Measurements from ENCODE around the gene PGBD1. TPM values are rescaled to one million over a fixed set of nuclear protein-coding genes. Genes with fewer than 3 reads are reported as not detected.

PGBD1 gene
- total and polyA plus RNA-seq, 2 of the 8 experiments (the other 6 are each of a cell fraction or from before 2014, with no cell fraction given): 2.5 to 9.2 TPM

GRCh38 chr6:28258877-28259777 is 22.2 kb upstream of the PGBD1 start, which contains the start of gene NKAPL:
TSS of gene NKAPL (plus strand) at chr6:28259297. CDS start at chr6:28259372, 75 bp downstream.
- Histone ChIP-seq H4K20me1 (replicated peaks in 1 of 2; ENCODE audit: control insufficient read depth in 1 of 2, insufficient read depth in 2 of 2, low read length in 2 of 2) (no peaks in the 10 kb centered on the region), H4K8ac (ENCODE audit: extremely low read depth, insufficient read depth, low read length) (peak within 1 kb of the TSS; percentile 92; the same call in 1 of the 2 replicates), H4K5ac (ENCODE audit: insufficient read length, low read depth, low read length) (no peak within 1 kb of the TSS), H3K14ac (ENCODE audit: insufficient read length) (no peak within 1 kb of the TSS), H3K56ac (replicated peaks; ENCODE audit: insufficient read length, low read depth, low read length) (no peak within 1 kb of the TSS), H2BK5ac (ENCODE audit: low read depth, low read length) (no peak within 1 kb of the TSS), H3K4me2 (ENCODE audit: insufficient read depth in 1 of 2, low read depth in 2 of 2, low read length in 2 of 2) (peak within 1 kb of the TSS in 1 of 2 experiments; percentile 6; a peak in 1 of 4 replicates), H2BK15ac (ENCODE audit: low read length) (no peak within 1 kb of the TSS), H3K4ac (replicated peaks; ENCODE audit: insufficient read length, low read depth, low read length) (no peak within 1 kb of the TSS), H2AK5ac (ENCODE audit: low read depth, low read length) (no peak within 1 kb of the TSS), H2BK20ac (ENCODE audit: low read length) (no peak within 1 kb of the TSS), H2BK120ac (replicated peaks; ENCODE audit: low read depth, low read length) (no peak within 1 kb of the TSS), H3K9me3 (ENCODE audit: insufficient read depth in 2 of 2, low read depth in 1 of 2, low read length in 1 of 2) (no peaks in the 10 kb centered on the region), H4K91ac (replicated peaks; ENCODE audit: insufficient read length, low read length) (no peak within 1 kb of the TSS), H3K18ac (ENCODE audit: extremely low read depth, low read length) (no peak within 1 kb of the TSS), H3K23me2 (ENCODE audit: low read depth, low read length) (no peaks in the 10 kb centered on the region), H2AFZ (ENCODE audit: low read length) (peak within 1 kb of the TSS; percentile 68; the same call in 1 of the 2 replicates), H3K36me3 (ENCODE audit: control insufficient read depth in 2 of 4, insufficient read depth in 4 of 4, low read length in 3 of 4) (no peaks in the 10 kb centered on the region), H3K23ac (ENCODE audit: insufficient read length) (no peak within 1 kb of the TSS), H3K27ac (ENCODE audit: low read depth, low read length) (no peak within 1 kb of the TSS), H2BK12ac (ENCODE audit: low read depth, low read length) (no peak within 1 kb of the TSS), H3K27me3 (replicated peaks in 1 of 4; ENCODE audit: control insufficient read depth in 3 of 4, extremely low read depth in 1 of 4, insufficient read depth in 3 of 4, low read length in 3 of 4) (0 out of 7 replicates have a peak, but pooled peaks cover 0 to 3% (median 0%) of the 10 kb centered on the region in 4 experiments), H3K4me1 (replicated peaks in 1 of 4; ENCODE audit: control insufficient read depth in 3 of 4, insufficient read depth in 4 of 4, low read length in 3 of 4) (no peaks in the 10 kb centered on the region), H3K79me2 (ENCODE audit: control insufficient read depth in 1 of 2, insufficient read depth in 2 of 2, low read length in 2 of 2) (no peaks in the 10 kb centered on the region), H3K4me3 (ENCODE audit: extremely low read depth in 1 of 4, insufficient read depth in 2 of 4, low read depth in 3 of 4, low read length in 4 of 4) (peak within 1 kb of the TSS in 1 of 4 experiments; percentile 15; a peak in 1 of 8 replicates), H3K79me1 (ENCODE audit: low read depth, low read length) (no peaks in the 10 kb centered on the region), H3K9ac (replicated peaks in 1 of 4; ENCODE audit: extremely low read depth in 1 of 4, low read depth in 3 of 4, low read length in 3 of 4) (no peak within 1 kb of the TSS)
- no peak for FAIRE-seq
- CTCF ChIA-PET (ENCODE audit: partially characterized antibody): interaction anchor here (1.8 kb wide), 1 partner anchor 97 kb away, joined by 6 read pairs; no protein-coding TSS in a partner anchor
- TF ChIP-seq, protein P1, sequence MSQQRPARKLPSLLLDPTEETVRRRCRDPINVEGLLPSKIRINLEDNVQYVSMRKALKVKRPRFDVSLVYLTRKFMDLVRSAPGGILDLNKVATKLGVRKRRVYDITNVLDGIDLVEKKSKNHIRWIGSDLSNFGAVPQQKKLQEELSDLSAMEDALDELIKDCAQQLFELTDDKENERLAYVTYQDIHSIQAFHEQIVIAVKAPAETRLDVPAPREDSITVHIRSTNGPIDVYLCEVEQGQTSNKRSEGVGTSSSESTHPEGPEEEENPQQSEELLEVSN (IDR thresholded peaks at IDR 0.05): 0 out of 2 replicates have a peak, but pooled peaks have one; percentile 38
- TF ChIP-seq FOSL1 (IDR thresholded peaks at IDR 0.05; ENCODE audit: insufficient read depth, low read depth, low read length): no peak
- no peak for TF ChIP-seq SIRT6 (IDR thresholded peaks at IDR 0.05; ENCODE audit: low read length)
- POLR2A ChIA-PET (ENCODE audit: partially characterized antibody): interaction anchor here (0.6 to 1.6 kb wide), 3 partner anchors 8 to 48 kb away, joined by 3 to 4 read pairs (median 4); partner anchors contain the start of gene ZSCAN26
- 85% methylated on average over 58 of the region's 58 CpGs; no CpG with 5 or more reads in 1 of the 2 experiments for WGBS, 2 experiments (ENCODE audit: extremely low coverage in 1 of 2, insufficient coverage in 1 of 2, insufficient read length in 1 of 2, insufficient replicate concordance in 2 of 2, low coverage in 1 of 2, low lambda C conversion rate in 2 of 2, missing lambda C conversion rate in 1 of 2)
- peak in 1 of 2 experiments; percentile 43 for DNase-seq (ENCODE audit: low read depth in 1 of 2, low spot score in 2 of 2)

Data from H1 (cell line).